ENCODE data around the gene OSBPL3. TPM values are rescaled to one million over a fixed set of nuclear protein-coding genes. Genes with fewer than 3 reads are reported as not detected.

Gene OSBPL3
- total and polyA plus RNA-seq, 10 donors, result 10.3 to 33.9 (median 26.8) TPM

GRCh38 chr7:24898691-24899090, 81.3 kb downstream of the OSBPL3 start:
- TF ChIP-seq POLR2A (IDR thresholded peaks at IDR 0.05), result no peak
- no peak for TF ChIP-seq CTCF (IDR thresholded peaks at IDR 0.05 in 8 of 11, conservative IDR thresholded peaks at IDR 0.05 in 3 of 11)
- TF ChIP-seq POLR2AphosphoS5 (IDR thresholded peaks at IDR 0.05), result no peak
- H3K27me3 ChIP-seq (replicated peaks in 1 of 7), result no peaks in the 10 kb centered on the region
- WGBS, 5 donors, result 68 to 80% (median 75%) methylated on average over 4 of the region's 4 CpGs
- intact Hi-C loops (cut with DNase I; ENCODE audit: low total_unique reads), result loop anchor here (10.0 kb wide), 1 partner anchor 166 kb away; no protein-coding TSS in a partner anchor
- DNase-seq, result no peak
- H3K36me3 ChIP-seq, result no peaks in the 10 kb centered on the region
- H3K4me3 ChIP-seq, result no peak overlapping the region
- H3K27ac ChIP-seq, result peak overlapping the region in 3 of 8 donors; percentile 7 to 50 (median 14)
- H3K4me1 ChIP-seq, result peaks cover 0 to 58% (median 20%) of the 10 kb centered on the region in 6 donors
- H3K9me3 ChIP-seq, result no peaks in the 10 kb centered on the region

- peak overlapping the region in 3 of 8 donors; percentile 12 to 56 (median 24) for H3K27ac ChIP-seq
- 22 to 32% (median 23%) methylated on average over 4 of the region's 4 CpGs for WGBS, 5 donors
- H3K4me3 ChIP-seq, result no peak overlapping the region
- H3K4me1 ChIP-seq, result peaks cover 0 to 46% (median 20%) of the 10 kb centered on the region in 6 donors
- intact Hi-C loops (cut with DNase I; ENCODE audit: low total_unique reads), result loop anchor here (10.0 kb wide), 1 partner anchor 169 kb away; no protein-coding TSS in a partner anchor
- no peak for DNase-seq
- TF ChIP-seq CTCF (IDR thresholded peaks at IDR 0.05 in 8 of 11, conservative IDR thresholded peaks at IDR 0.05 in 3 of 11) (peak in 6 of 11 experiments; percentile 16 to 40 (median 32)), POLR2A (IDR thresholded peaks at IDR 0.05) (no peak)
- H3K36me3 ChIP-seq, result peaks cover 0 to 8% (median 0%) of the 10 kb centered on the region in 6 donors
- H3K9me3 ChIP-seq, result no peaks in the 10 kb centered on the region
- no peaks in the 10 kb centered on the region for H3K27me3 ChIP-seq (replicated peaks in 1 of 7)
Measured at GRCh38 chr7:24896031-24896501, 83.9 kb downstream of the OSBPL3 start.

- 75 to 88% (median 76%) methylated on average over 7 of the region's 7 CpGs for whole genome bisulfite sequencing, 5 donors
- Histone ChIP-seq H3K27ac (no peak overlapping the region), H3K36me3 (peaks cover 0 to 18% (median 0%) of the 10 kb centered on the region in 6 donors), H3K4me1 (peaks cover 0 to 34% (median 19%) of the 10 kb centered on the region in 6 donors), H3K9me3 (no peaks in the 10 kb centered on the region), H3K27me3 (replicated peaks in 1 of 7) (no peaks in the 10 kb centered on the region), H3K4me3 (no peak overlapping the region)
- intact Hi-C loops (cut with DNase I; ENCODE audit: low total_unique reads), result loop anchor here (10.0 kb wide), 1 partner anchor 170 kb away; no protein-coding TSS in a partner anchor
- DNase-seq, result no peak
- TF ChIP-seq POLR2A (IDR thresholded peaks at IDR 0.05) (no peak), POLR2AphosphoS5 (IDR thresholded peaks at IDR 0.05) (no peak), CTCF (IDR thresholded peaks at IDR 0.05 in 8 of 11, conservative IDR thresholded peaks at IDR 0.05 in 3 of 11) (peak in 2 of 11 experiments; percentile 16 to 18)
Measured at GRCh38 chr7:24894429-24895221, 85.4 kb downstream of the OSBPL3 start.

- 41 to 55% (median 42%) methylated on average over 3 of the region's 3 CpGs for WGBS, 5 donors
- no peak for TF ChIP-seq POLR2AphosphoS5 (IDR thresholded peaks at IDR 0.05)
- TF ChIP-seq POLR2A (IDR thresholded peaks at IDR 0.05), result no peak
- TF ChIP-seq CTCF (IDR thresholded peaks at IDR 0.05 in 8 of 11, conservative IDR thresholded peaks at IDR 0.05 in 3 of 11), result no peak
Measured at GRCh38 chr7:24891311-24891735, 88.7 kb downstream of the OSBPL3 start.

More at GRCh38 chr7:24891311-24891735, 88.7 kb downstream of the OSBPL3 start:
- Histone ChIP-seq H3K4me1 (peaks cover 0 to 16% (median 5%) of the 10 kb centered on the region in 6 donors), H3K27me3 (replicated peaks in 1 of 7) (no peaks in the 10 kb centered on the region), H3K4me3 (no peak overlapping the region), H3K27ac (no peak overlapping the region), H3K36me3 (peaks cover 0 to 22% (median 0%) of the 10 kb centered on the region in 6 donors), H3K9me3 (no peaks in the 10 kb centered on the region)
- intact Hi-C loops (cut with DNase I; ENCODE audit: low total_unique reads), result loop anchor here (10.0 kb wide), 1 partner anchor 173 kb away; no protein-coding TSS in a partner anchor
- no peak for DNase-seq
